ENCODE measurements around the gene ZNF791.
"Not testable (repeated sequence)": the region's sequence is repeated elsewhere in the genome, so short reads cannot be mapped to it uniquely, and the experiment has no call there.

Gene ZNF791

DNA sequence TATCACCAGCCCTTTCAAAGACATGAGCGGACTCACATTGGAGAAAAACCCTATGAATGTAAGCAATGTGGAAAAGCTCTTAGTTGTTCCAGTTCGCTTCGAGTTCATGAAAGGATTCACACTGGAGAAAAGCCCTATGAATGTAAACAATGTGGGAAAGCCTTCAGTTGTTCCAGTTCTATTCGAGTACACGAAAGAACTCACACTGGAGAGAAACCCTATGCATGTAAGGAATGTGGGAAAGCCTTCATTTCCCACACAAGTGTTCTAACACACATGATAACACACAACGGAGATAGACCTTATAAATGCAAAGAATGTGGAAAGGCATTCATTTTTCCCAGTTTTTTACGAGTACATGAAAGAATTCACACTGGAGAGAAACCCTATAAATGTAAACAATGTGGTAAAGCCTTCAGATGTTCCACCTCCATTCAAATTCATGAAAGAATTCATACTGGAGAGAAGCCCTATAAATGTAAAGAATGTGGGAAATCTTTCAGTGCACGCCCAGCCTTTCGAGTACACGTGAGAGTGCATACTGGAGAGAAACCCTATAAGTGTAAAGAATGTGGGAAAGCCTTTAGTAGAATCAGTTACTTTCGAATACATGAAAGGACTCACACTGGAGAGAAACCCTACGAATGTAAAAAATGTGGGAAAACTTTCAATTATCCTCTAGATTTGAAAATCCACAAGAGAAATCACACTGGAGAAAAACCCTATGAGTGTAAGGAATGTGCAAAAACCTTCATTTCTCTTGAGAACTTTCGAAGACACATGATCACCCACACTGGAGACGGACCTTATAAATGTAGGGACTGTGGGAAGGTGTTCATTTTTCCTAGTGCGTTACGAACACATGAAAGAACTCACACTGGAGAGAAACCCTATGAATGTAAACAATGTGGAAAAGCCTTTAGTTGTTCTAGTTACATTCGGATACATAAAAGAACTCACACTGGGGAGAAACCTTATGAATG is 17.6 kb downstream of the ZNF791 start:
- no peak for DNase-seq

DNA sequence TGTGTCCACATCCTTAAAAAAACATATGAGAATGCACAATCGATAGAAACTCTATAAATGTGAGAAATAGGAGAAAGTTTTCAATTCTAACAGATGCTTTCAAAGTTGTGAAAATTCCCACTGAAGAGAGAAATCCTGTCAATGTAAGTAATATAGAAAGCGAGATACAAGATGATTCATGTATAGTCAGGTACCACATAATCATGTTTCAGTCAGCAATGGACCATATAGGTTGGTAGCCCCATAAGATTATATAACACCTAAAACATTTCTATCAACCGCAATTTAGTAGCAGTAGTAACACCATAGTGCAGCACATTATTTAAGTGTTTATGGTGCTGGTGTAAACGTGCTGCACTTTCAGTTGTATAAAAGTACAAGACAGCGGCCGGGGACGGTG is 18.5 kb downstream of the ZNF791 start:
- no peak for DNase-seq

DNA sequence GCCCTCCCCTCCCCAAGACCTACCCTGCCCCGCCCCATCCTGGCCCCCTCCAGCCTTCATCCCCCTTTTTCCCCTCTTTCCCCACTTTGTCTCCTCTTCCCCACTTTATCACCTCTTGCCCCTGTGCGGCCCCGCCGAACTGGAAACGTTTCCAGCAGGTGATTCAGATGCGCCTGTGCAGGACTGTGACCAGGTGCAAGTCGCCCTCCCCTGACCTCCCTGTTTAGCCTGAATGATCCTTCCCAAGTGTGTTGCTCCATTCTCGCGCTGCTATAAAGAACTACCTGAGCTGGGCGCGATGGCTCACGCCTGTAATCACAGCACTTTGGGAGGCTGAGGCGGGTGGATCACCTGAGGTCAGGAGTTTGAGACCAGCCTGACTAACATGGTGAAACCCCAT is 25.9 kb downstream of the ZNF791 start:
- no peak for DNase-seq

GRCh38 chr19:12638611-12639182 is 28.0 kb downstream of the ZNF791 start:
- DNase-seq, result no peak

- DNase-seq, result peak in 55 of 58 donors; percentile 8 to 79 (median 52)
Observed at GRCh38 chr19:12639901-12640613, 29.3 kb downstream of the ZNF791 start.

DNA sequence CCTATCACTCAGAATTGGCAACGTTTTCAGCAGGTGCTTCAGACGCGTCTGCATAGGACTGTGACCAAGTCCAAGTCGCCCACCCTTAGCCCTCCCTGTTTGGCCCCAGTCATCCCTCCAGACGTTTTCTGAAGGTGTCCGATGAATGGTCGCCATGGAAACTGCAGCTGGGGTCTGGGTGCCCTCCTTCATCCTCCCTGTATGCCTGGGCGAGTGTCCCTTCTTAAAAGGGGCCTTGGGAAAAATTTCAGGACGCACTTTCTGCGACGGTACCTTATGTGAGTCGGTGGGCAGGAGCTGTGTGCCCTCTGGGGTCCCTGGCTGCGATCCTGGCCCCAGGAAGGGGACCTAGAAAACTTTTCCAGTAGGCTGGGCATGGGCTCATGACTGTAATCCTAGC is 30.7 kb downstream of the ZNF791 start:
- DNase-seq, result no peak

- no peak for DNase-seq
Observed at GRCh38 chr19:12642506-12642905, 31.8 kb downstream of the ZNF791 start.

DNA sequence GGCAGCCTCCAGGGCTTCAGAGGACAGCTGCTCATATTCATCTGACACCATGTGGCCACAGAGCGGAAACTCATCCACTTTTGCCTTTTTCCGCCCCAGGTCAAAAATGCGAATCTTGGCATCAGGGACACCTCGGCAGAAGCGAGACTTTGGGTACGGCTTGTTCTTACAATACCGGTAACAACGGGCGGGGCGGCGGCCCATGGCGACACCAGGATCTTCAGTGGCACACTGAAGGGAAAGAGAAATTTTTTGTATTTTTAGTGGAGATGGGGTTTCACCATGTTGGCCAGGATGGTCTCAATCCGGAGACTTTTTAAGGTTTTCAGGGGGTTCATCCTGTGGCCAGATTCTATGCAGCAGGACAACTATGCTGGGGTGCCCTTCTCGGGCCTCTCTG is 33.0 kb downstream of the ZNF791 start:
- DNase-seq, result not testable (repeated sequence)

GRCh38 chr19:12646551-12646950 is 35.8 kb downstream of the ZNF791 start:
- no peak for DNase-seq

GRCh38 chr19:12647047-12647446 is 36.3 kb downstream of the ZNF791 start:
- DNase-seq, result no peak

- DNase-seq, result peak in 16 of 58 donors; percentile 1 to 43 (median 24)
Observed at GRCh38 chr19:12647490-12648071, 36.9 kb downstream of the ZNF791 start.

GRCh38 chr19:12648088-12648487 is 37.4 kb downstream of the ZNF791 start:
- peak in 1 of 58 donors; percentile 31 for DNase-seq

DNA sequence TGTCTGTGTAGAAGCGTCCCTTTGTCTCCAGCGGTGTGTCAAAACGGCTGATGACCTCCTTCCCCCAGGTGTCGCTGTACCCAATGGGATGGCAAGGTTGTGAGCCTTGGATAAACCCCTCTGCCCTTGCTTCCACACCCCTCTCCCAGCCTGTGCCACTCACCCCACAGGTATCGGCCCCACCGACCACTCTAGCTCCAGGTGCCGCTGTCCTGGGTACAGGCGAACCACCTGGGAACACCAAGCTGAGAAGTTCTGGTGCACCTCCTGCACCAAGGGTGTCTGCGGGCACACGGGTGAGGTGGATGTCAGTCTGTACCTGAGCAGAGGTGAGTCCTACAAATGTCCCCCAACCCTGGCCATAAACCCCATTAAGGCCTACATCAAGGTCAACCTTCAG is 39.2 kb downstream of the ZNF791 start:
- no peak for DNase-seq

DNA sequence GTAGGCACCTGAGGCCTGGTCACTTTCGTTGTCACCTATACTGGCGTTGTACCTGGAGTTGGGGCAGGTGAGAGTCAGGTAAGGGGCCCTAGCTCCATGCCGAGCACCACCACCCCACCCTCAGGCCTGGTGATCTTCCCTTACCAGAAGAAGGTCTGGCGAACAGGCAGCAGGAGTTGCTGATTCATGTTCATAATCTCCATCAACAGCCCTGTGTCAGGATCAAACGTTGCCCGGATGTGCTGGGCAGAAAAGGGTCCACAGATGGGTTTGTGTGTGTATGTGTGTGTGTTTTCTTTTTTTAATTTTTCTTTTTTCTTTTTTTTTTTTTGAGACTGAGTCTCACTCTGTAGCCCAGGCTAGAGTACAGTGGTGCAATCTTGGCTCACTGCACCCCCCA is 41.5 kb downstream of the ZNF791 start:
- DNase-seq, result no peak

DNA sequence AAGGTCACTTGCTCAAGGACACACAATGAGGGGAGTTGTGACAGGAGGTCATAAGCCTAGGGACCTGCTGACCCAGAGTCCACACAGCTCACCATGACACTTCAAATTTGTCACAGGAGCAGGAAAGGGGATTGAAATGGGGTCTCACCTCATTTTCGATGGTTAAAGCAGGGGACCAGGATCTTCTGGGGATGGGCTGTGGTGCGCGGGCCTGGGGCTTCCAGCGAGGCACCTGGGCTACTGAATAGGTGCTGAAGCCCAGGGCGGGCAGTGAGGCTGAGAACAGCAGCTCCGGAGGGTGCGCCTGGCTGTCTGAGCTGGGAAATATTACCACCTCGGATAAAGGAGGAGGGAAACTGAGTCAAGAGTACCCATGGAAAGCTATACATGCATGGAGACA is 44.8 kb downstream of the ZNF791 start:
- no peak for DNase-seq

DNA sequence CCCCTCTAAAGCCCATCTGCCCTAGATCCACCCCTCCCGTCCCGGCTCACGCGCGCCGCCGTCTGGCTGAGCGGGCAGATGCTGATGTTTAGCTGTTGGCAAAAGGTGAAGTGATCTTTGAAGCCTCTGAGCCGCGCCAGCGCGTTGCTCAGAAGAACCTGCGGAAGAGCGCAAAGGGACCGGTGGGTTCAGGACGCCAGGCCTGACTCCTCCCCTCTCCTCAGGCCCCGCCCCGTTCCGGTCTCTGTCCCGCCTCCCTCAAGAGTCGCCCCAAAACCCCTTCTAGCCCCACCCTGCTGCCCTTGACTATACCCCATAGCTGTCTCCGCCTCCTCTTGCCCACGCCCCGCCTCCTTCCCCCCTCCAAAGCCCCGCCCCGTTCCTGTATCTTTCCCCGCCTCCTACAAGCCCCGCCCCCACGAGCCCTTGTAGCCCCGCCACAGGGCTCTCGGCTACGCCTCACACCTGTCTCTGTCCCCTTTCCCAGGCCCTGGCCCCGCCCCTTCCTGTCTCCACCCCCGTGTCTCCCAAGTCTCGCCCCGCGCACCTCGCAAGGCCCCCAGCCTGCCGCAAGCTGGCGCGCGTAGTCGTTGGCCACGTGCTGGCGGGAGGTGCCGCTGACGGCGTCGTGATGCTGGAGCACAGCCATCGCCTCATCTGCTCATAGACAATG is 46.3 kb downstream of the ZNF791 start:
- no peak for DNase-seq

GRCh38 chr19:12657966-12658365 is 47.2 kb downstream of the ZNF791 start:
- no peak for DNase-seq

DNA sequence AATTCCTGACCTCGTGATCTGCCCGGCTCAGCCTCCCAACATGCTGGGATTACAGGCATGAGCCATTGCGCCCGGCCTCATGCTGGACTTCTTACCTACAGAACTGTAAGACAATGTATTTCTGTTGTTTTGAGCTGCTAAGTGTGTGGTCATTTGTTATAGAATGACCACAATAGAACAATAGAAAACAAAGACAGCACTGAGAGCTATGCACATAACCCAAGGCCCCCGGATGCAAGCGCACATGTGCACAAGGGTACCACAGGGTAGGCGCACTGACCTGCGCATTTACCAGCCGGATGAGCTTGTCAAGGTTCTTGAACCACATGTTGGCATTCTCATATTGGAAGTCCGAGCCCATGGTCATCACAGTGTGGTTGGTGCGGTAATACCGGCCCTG is 50.3 kb downstream of the ZNF791 start:
- peak in 15 of 58 donors; percentile 3 to 65 (median 28) for DNase-seq

GRCh38 chr19:12664406-12665280 is 53.9 kb downstream of the ZNF791 start:
- DNase-seq, result peak in 1 of 58 donors; percentile 17

DNA sequence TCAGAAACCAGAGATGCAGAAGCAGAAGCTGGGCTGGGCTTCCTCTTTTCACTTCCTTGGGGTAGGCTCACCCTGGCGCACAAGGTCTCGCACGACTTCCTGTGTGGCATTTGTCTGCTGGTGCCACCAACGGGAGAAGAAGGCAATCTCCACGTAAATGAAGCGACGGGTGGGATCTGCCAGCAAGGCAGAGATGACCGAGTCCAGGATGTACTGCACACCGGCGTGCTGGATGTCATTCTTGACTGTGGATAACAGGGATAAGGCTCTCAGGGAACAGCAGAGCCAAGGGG is 54.5 kb downstream of the ZNF791 start:
- peak in 17 of 58 donors; percentile 3 to 52 (median 16) for DNase-seq

All from anterior cingulate cortex (tissue), 58 donors.